ENCODE data around the gene NMNAT1. TPM values are rescaled to one million over a fixed set of nuclear protein-coding genes. Genes with fewer than 3 reads are reported as not detected.
"Not testable (repeated sequence)": the region's sequence is repeated elsewhere in the genome, so short reads cannot be mapped to it uniquely, and the experiment has no call there.

The NMNAT1 gene
- total RNA-seq, 4 donors from 2014 or later = 5.0 to 9.8 (median 7.4) TPM

DNA sequence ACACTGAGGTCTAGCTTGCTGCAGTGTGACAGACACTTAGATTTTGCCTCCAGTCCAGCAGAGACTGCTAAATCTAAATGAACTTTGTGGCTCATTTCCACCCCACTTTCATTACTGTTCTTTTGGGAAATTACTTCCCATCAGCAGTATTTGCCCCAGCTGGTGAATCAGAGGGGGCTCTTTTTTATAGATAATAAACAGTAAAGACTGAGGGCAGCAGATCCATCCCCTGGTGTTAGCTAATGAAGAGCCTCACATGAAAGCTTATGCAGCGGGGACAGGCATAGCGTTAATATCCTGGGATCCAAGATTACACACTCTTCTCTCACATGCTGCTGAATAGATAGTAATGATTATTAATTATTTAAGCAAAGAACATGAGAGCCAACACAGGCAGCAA, 26.8 kb upstream of the NMNAT1 start:
- Histone ChIP-seq H3K4me3 (no peak overlapping the region), H3K4me1 (peaks cover 3 to 5% (median 4%) of the 10 kb centered on the region in 4 donors), H3K36me3 (no peaks in the 10 kb centered on the region), H3K27me3 (no peaks in the 10 kb centered on the region), H3K9me3 (no peaks in the 10 kb centered on the region), H3K27ac (replicated peaks in 1 of 4) (no peak overlapping the region)
- intact Hi-C loops (cut with DNase I) = no loop called here
- TF ChIP-seq EP300 (IDR thresholded peaks at IDR 0.05) (no peak), POLR2A (IDR thresholded peaks at IDR 0.05; ENCODE audit: low read depth) (no peak), POLR2AphosphoS5 (IDR thresholded peaks at IDR 0.05) (no peak)
- TF ChIP-seq, protein P1, sequence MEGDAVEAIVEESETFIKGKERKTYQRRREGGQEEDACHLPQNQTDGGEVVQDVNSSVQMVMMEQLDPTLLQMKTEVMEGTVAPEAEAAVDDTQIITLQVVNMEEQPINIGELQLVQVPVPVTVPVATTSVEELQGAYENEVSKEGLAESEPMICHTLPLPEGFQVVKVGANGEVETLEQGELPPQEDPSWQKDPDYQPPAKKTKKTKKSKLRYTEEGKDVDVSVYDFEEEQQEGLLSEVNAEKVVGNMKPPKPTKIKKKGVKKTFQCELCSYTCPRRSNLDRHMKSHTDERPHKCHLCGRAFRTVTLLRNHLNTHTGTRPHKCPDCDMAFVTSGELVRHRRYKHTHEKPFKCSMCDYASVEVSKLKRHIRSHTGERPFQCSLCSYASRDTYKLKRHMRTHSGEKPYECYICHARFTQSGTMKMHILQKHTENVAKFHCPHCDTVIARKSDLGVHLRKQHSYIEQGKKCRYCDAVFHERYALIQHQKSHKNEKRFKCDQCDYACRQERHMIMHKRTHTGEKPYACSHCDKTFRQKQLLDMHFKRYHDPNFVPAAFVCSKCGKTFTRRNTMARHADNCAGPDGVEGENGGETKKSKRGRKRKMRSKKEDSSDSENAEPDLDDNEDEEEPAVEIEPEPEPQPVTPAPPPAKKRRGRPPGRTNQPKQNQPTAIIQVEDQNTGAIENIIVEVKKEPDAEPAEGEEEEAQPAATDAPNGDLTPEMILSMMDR (IDR thresholded peaks at IDR 0.05) = no peak
- WGBS = 96% methylated on average over 2 of the region's 2 CpGs
- DNase-seq (ENCODE audit: extremely low spot score) = no peak

DNA sequence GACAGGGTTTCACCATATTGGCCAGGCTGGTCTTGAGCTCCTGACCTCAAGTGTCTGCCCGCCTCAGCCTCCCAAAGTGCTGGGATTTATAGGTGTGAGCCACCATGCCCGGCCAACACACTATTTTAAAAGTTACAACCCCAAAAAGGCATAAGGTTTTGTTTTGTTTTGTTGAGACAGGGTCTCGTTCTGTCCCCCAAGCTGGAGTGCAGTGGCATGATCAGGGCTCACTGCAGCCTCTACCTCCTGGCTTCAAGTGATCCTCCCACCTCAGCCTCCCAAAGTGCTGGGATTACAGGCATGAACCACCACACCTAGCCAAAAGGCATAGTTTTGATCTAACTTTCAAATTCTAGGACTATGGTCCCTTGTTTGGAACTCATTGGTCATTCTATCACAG, 25.8 kb upstream of the NMNAT1 start:
- WGBS = 100% methylated on average over 3 of the region's 3 CpGs
- intact Hi-C loops (cut with DNase I); H3K4me3 ChIP-seq; H3K27ac ChIP-seq (replicated peaks in 1 of 4); H3K27me3 ChIP-seq; H3K36me3 ChIP-seq; H3K4me1 ChIP-seq; DNase-seq (ENCODE audit: extremely low spot score); H3K9me3 ChIP-seq: not testable (repeated sequence)

DNA sequence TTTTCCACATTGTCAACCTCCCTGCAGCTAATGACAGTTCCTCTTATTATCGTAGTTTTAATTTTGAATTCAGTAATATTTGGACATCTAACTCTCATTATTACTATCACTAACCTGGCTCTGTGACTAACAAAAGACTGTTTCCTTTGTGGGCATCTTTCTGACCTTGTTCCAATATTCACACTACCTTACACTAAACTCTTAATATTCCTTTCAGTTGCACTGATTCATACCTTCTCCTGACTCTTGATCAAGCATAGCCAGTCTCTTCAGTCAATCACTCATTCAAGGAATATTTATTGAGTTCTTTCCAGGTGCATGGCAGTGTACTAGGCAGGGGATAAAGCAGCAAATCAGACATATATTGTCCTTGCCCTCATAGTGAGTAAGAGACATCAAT, 25.4 kb upstream of the NMNAT1 start:
- Histone ChIP-seq H3K9me3 (no peaks in the 10 kb centered on the region), H3K27me3 (no peaks in the 10 kb centered on the region), H3K27ac (replicated peaks in 1 of 4) (no peak overlapping the region), H3K36me3 (no peaks in the 10 kb centered on the region), H3K4me3 (no peak overlapping the region), H3K4me1 (peaks cover 0 to 5% (median 0%) of the 10 kb centered on the region in 4 donors)
- DNase-seq (ENCODE audit: extremely low spot score) = no peak
- WGBS = 94% methylated on average over 1 of the region's 1 CpG
- intact Hi-C loops (cut with DNase I) = no loop called here
- TF ChIP-seq, protein P1 (IDR thresholded peaks at IDR 0.05) = no peak
- TF ChIP-seq POLR2AphosphoS5 (IDR thresholded peaks at IDR 0.05) (no peak), POLR2A (IDR thresholded peaks at IDR 0.05; ENCODE audit: low read depth) (no peak), EP300 (IDR thresholded peaks at IDR 0.05) (no peak)

DNA sequence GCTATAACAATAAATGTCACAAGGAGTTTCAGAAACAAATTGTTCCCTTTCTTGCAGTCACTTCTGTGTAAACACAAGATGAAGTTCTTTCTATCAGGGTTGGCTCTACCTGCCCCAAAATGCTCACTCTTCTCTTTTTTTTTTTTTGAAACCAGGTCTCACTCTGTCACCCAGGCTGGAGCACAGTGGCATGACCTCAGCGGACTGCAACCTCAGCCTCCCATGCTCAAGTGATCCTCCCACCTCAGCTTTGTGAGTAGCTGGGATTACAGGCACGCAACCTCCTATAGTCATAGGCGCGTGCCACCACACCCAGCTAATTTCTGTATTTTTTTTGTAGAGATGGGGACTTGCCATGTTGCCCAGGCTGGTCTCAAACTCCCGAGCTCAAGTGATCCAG, 22.7 kb upstream of the NMNAT1 start:
- peaks cover 0 to 8% (median 0%) of the 10 kb centered on the region in 4 donors for H3K4me1 ChIP-seq
- H3K27me3 ChIP-seq = no peaks in the 10 kb centered on the region
- intact Hi-C loops (cut with DNase I) = no loop called here
- no peaks in the 10 kb centered on the region for H3K36me3 ChIP-seq
- 99% methylated on average over 5 of the region's 5 CpGs for WGBS
- TF ChIP-seq POLR2AphosphoS5 (IDR thresholded peaks at IDR 0.05) (no peak), EP300 (IDR thresholded peaks at IDR 0.05) (no peak), POLR2A (IDR thresholded peaks at IDR 0.05; ENCODE audit: low read depth) (no peak)
- TF ChIP-seq, protein P1 (IDR thresholded peaks at IDR 0.05) = no peak
- H3K27ac ChIP-seq (replicated peaks in 1 of 4) = no peak overlapping the region
- no peaks in the 10 kb centered on the region for H3K9me3 ChIP-seq
- DNase-seq (ENCODE audit: extremely low spot score) = no peak
- H3K4me3 ChIP-seq = no peak overlapping the region

DNA sequence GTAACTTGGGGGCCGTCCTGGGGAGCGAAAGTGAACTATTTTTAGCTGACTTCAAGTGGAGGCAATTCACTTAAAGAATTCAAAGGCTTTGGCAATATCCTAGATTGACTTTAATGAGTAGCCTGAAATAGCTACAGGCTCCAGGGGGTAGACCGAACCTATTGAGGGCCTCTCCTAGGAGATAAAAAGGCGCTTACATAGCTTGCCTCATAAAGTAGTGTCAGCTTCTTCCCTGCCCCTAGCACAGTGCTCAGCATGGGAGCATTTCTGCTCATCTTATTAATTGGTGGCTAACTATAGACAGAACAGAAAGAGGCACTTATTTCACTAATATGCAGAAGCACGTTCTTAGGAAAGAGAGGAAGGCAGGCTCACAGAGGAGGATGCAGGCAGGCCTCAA, 20.9 kb upstream of the NMNAT1 start:
- peaks cover 0 to 8% (median 0%) of the 10 kb centered on the region in 4 donors for H3K4me1 ChIP-seq
- no peaks in the 10 kb centered on the region for H3K9me3 ChIP-seq
- TF ChIP-seq, protein P1 (IDR thresholded peaks at IDR 0.05) = no peak
- TF ChIP-seq POLR2AphosphoS5 (IDR thresholded peaks at IDR 0.05) (no peak), EP300 (IDR thresholded peaks at IDR 0.05) (no peak), POLR2A (IDR thresholded peaks at IDR 0.05; ENCODE audit: low read depth) (no peak)
- DNase-seq (ENCODE audit: extremely low spot score) = no peak
- no peak overlapping the region for H3K27ac ChIP-seq (replicated peaks in 1 of 4)
- no peaks in the 10 kb centered on the region for H3K27me3 ChIP-seq
- no peak overlapping the region for H3K4me3 ChIP-seq
- no peaks in the 10 kb centered on the region for H3K36me3 ChIP-seq
- whole genome bisulfite sequencing = 78% methylated on average over 5 of the region's 5 CpGs
- intact Hi-C loops (cut with DNase I) = no loop called here

All from esophagus muscularis mucosa (tissue), 4 donors.